SK-N-SH (cell line): ENCODE measurements around the gene BACE2. TPM values are rescaled to one million over a fixed set of nuclear protein-coding genes. Genes with fewer than 3 reads are reported as not detected.

Source experiments
- CTCF ChIA-PET: fragments of 300-600, 350-600 bp; formaldehyde crosslinking; extraction: SDS; loops from one replicate; lab custom pipeline; 2021; lab: Yijun Ruan, JAX
- POLR2A ChIA-PET: fragments of 350-600 bp; sonication (Branson Sonifier 250); formaldehyde crosslinking; extraction: SDS; loops from one replicate; lab custom pipeline; 2020; ENCODE audit warnings: antibody characterized with exemption, inconsistent platforms; lab: Yijun Ruan, JAX
- DNase-seq: peaks from one replicate; pipeline ENCODE4 v3.0.0; 2012
- H2AFZ ChIP-seq: fragments of 200-600 bp; sonication (generic); 2 replicates; pipeline ENCODE4 v1.8.1; 2016; ENCODE audit warnings: antibody characterized with exemption, mild to moderate bottlenecking, low read depth
- H3F3A ChIP-seq: fragments of 200-600 bp; sonication (generic); replicated peaks from 2 replicates; pipeline ENCODE3; 2016; ENCODE audit warnings: antibody characterized with exemption, mild to moderate bottlenecking; ENCODE audit not compliant: insufficient read depth
- H3K27ac ChIP-seq, 2 experiments: fragments of 200-500 bp in 1 of 2; fragments of 200-600 bp in 1 of 2; sonication (Bioruptor generic) in 1 of 2; sonication (generic), shearing (Covaris generic) in 1 of 2; 2 replicates each; pipeline versions ENCODE4 v1.5.1 to v1.6.1; 2014 to 2016; ENCODE audit warnings: low read depth in 2 of 2, inconsistent platforms in 1 of 2, low read length in 1 of 2, mild to moderate bottlenecking in 1 of 2, mixed read lengths in 1 of 2
- H3K27me3 ChIP-seq: fragments of 200-600 bp; sonication (generic), shearing (Covaris generic); 2 replicates; pipeline ENCODE4 v1.6.1; 2016; ENCODE audit warnings: mixed run types; ENCODE audit not compliant: insufficient read depth
- H3K36me3 ChIP-seq, 2 experiments: fragments of 200-500 bp in 1 of 2; fragments of 200-600 bp in 1 of 2; sonication (Bioruptor generic) in 1 of 2; sonication (generic) in 1 of 2; replicated peaks in 1 of 2; 2 replicates each; pipeline versions ENCODE3 to v1.5.1; 2014 to 2016; ENCODE audit warnings: low read length in 1 of 2, mild to moderate bottlenecking in 1 of 2; ENCODE audit not compliant: insufficient read depth in 2 of 2, control insufficient read depth in 1 of 2
- H3K4me1 ChIP-seq, 2 experiments: fragments of 200-500 bp in 1 of 2; fragments of 200-600 bp in 1 of 2; sonication (Bioruptor generic) in 1 of 2; sonication (generic), shearing (Covaris generic) in 1 of 2; 2 replicates each; pipeline versions ENCODE4 v1.5.1 to v1.6.1; 2014 to 2016; ENCODE audit warnings: low read depth in 1 of 2, low read length in 1 of 2, mixed run types in 1 of 2; ENCODE audit not compliant: insufficient read depth in 2 of 2, control insufficient read depth in 1 of 2
- H3K4me2 ChIP-seq: fragments of 200-600 bp; sonication (generic), shearing (Covaris generic); 2 replicates; pipeline ENCODE4 v1.6.1; 2017; ENCODE audit warnings: mixed run types
- H3K4me3 ChIP-seq, 2 experiments: fragments of 200-500 bp in 1 of 2; fragments of 200-600 bp in 1 of 2; sonication (Bioruptor generic) in 1 of 2; sonication (generic), shearing (Covaris generic) in 1 of 2; 2 replicates each; pipeline versions ENCODE4 v1.5.1 to v1.8.1; 2014 to 2016; ENCODE audit warnings: low read depth in 2 of 2, inconsistent platforms in 1 of 2, low read length in 1 of 2, mild to moderate bottlenecking in 1 of 2, mixed read lengths in 1 of 2, moderate library complexity in 1 of 2
- H3K79me2 ChIP-seq: fragments of 200-600 bp; sonication (generic); 2 replicates; pipeline ENCODE4 v1.8.1; 2017; ENCODE audit warnings: mild to moderate bottlenecking; ENCODE audit not compliant: insufficient read depth
- H3K9ac ChIP-seq: fragments of 200-600 bp; sonication (generic); 2 replicates; pipeline ENCODE4 v1.6.1; 2017; ENCODE audit warnings: mixed run types
- H3K9me2 ChIP-seq: fragments of 200-600 bp; sonication (generic); 2 replicates; pipeline ENCODE4 v1.6.1; 2017; ENCODE audit warnings: mixed run types
- H3K9me3 ChIP-seq: fragments of 200-600 bp; sonication (generic); 2 replicates; pipeline ENCODE4 v1.6.1; 2017; ENCODE audit warnings: mixed run types, mild to moderate bottlenecking, moderate library complexity
- H4K20me1 ChIP-seq: fragments of 200-600 bp; sonication (generic); 2 replicates; pipeline ENCODE4 v1.6.1; 2017; ENCODE audit warnings: mild to moderate bottlenecking, mixed run types; ENCODE audit not compliant: insufficient read depth
- ELF1 ChIP-seq: IDR thresholded peaks from 2 replicates; pipeline ENCODE4 v1.4.0; 2012
- EZH2phosphoT487 ChIP-seq: fragments of 200-600 bp; sonication (generic); IDR thresholded peaks from 2 replicates; pipeline ENCODE4 v1.6.1; 2017; ENCODE audit warnings: low read depth, mixed run types, mild to moderate bottlenecking, antibody characterized with exemption, moderate library complexity, borderline replicate concordance
- FOSL2 ChIP-seq: IDR thresholded peaks from 2 replicates; pipeline ENCODE4 v1.4.0; 2012; ENCODE audit warnings: low read depth, mild to moderate bottlenecking, moderate library complexity, borderline replicate concordance
- FOXM1 ChIP-seq: IDR thresholded peaks from 2 replicates; pipeline ENCODE4 v1.4.0; 2012; ENCODE audit warnings: low read depth, mild to moderate bottlenecking
- GABPA ChIP-seq: IDR thresholded peaks from 2 replicates; pipeline ENCODE4 v1.4.0; 2012; ENCODE audit warnings: low read depth, mild to moderate bottlenecking
- GATA2 ChIP-seq: sonication (generic); formaldehyde crosslinking; IDR thresholded peaks from 2 replicates; pipeline ENCODE4 v1.5.0; 2020; ENCODE audit warnings: mild to moderate bottlenecking, missing genetic modification reagents
- JUND ChIP-seq: IDR thresholded peaks from 2 replicates; pipeline ENCODE4 v1.4.0; 2012
- MAX ChIP-seq: IDR thresholded peaks from 2 replicates; pipeline ENCODE4 v1.4.0; 2012; ENCODE audit warnings: low read depth
- MEF2A ChIP-seq: IDR thresholded peaks from 2 replicates; pipeline ENCODE4 v1.4.0; 2012; ENCODE audit warnings: low read depth, borderline replicate concordance
- POLR2AphosphoS5 ChIP-seq: IDR thresholded peaks from 2 replicates; pipeline ENCODE4 v1.6.1; 2012; ENCODE audit warnings: low read depth, low read length
- RAD21 ChIP-seq: IDR thresholded peaks from 2 replicates; pipeline ENCODE4 v1.6.1; 2012; ENCODE audit warnings: mild to moderate bottlenecking, low read length
- RCOR1 ChIP-seq: fragments of 150-350 bp; IDR thresholded peaks from 2 replicates; pipeline ENCODE4 v1.6.1; 2017; ENCODE audit warnings: antibody characterized with exemption, low read length
- RFX5 ChIP-seq: IDR thresholded peaks from 2 replicates; pipeline ENCODE4 v1.6.1; 2012; ENCODE audit warnings: mild to moderate bottlenecking, improper control_type of control experiment, low read length
- TAF1 ChIP-seq: IDR thresholded peaks from 2 replicates; pipeline ENCODE4 v1.6.1; 2012; ENCODE audit warnings: low read depth, mild to moderate bottlenecking, low read length, moderate library complexity, borderline replicate concordance
- TEAD4 ChIP-seq: IDR thresholded peaks from 2 replicates; pipeline ENCODE4 v1.4.0; 2012; ENCODE audit warnings: mild to moderate bottlenecking, borderline replicate concordance; ENCODE audit not compliant: insufficient read depth
- WGBS: methylation state at CpG from one replicate; pipeline ENCODE4 v1.1.6; 2017; ENCODE audit warnings: low lambda C conversion rate; 5-methylcytosine and 5-hydroxymethylcytosine counted together
- polyA plus RNA-seq, 3 experiments: library from polyadenylated mRNA; depleted of rRNA; stranded (reverse); fragments of >200 nt; gene quantifications; 2 replicates each; pipeline ENCODE4 v1.2.3, GENCODE V29; 2012

BACE2 gene
- polyA plus RNA-seq, 1 of the 3 experiments (the other 2 are of a cell fraction): 23.4 TPM

GRCh38 chr21:41136286-41136685, 31.7 kb upstream of the BACE2 start:
- Histone ChIP-seq H3K79me2 (no peaks in the 10 kb centered on the region), H3K9ac (no peak overlapping the region), H3K36me3 (no peaks in the 10 kb centered on the region), H3K9me2 (no peaks in the 10 kb centered on the region), H3F3A (no peaks in the 10 kb centered on the region), H3K4me1 (no peaks in the 10 kb centered on the region), H3K27me3 (no peaks in the 10 kb centered on the region), H3K4me3 (no peak overlapping the region), H3K4me2 (no peak overlapping the region), H3K27ac (no peak overlapping the region), H2AFZ (no peak overlapping the region), H4K20me1 (no peaks in the 10 kb centered on the region), H3K9me3 (no peaks in the 10 kb centered on the region)
- POLR2A ChIA-PET: no interaction called here
- WGBS: 18% methylated on average over 3 of the region's 6 CpGs
- DNase-seq: no peak
- TF ChIP-seq POLR2AphosphoS5 (no peak), RCOR1 (no peak), RAD21 (no peak), FOXM1 (no peak), EZH2phosphoT487 (no peak)
- CTCF ChIA-PET: interaction anchor here (1.6 to 8.6 kb wide), 2 partner anchors 14 to 31 kb away, joined by 3 to 105 read pairs; no protein-coding TSS in a partner anchor

- ChIA-PET CTCF (interaction anchor here (8.6 kb wide), 1 partner anchor 15 kb away, joined by 105 read pairs; no protein-coding TSS in a partner anchor), POLR2A (no interaction called here)
- DNase-seq: no peak
- H3K4me3 ChIP-seq: no peak overlapping the region
- no peak overlapping the region for H2AFZ ChIP-seq
- H3K27me3 ChIP-seq: no peaks in the 10 kb centered on the region
- H3K36me3 ChIP-seq: no peaks in the 10 kb centered on the region
- no peaks in the 10 kb centered on the region for H3K4me1 ChIP-seq
- no peak overlapping the region for H3K4me2 ChIP-seq
- H3K27ac ChIP-seq: no peak overlapping the region
- H3K9me2 ChIP-seq: no peaks in the 10 kb centered on the region
- TF ChIP-seq ELF1: no peak
- TF ChIP-seq MEF2A: no peak
- TF ChIP-seq TAF1: no peak
- no peak for TF ChIP-seq FOXM1
- no peak for TF ChIP-seq RFX5
- no peak for TF ChIP-seq RCOR1
- no peak for TF ChIP-seq GATA2 (CRISPR knock-in tag)
- no peak for TF ChIP-seq MAX
- H3K9ac ChIP-seq: no peak overlapping the region
- H3K9me3 ChIP-seq: no peaks in the 10 kb centered on the region
- H3K79me2 ChIP-seq: no peaks in the 10 kb centered on the region
- WGBS: 21% methylated on average over 3 of the region's 8 CpGs
- no peaks in the 10 kb centered on the region for H4K20me1 ChIP-seq
- H3F3A ChIP-seq: no peaks in the 10 kb centered on the region
These were observed 30.6 kb upstream of the BACE2 start for GRCh38 chr21:41137401-41137800.

- Histone ChIP-seq H4K20me1 (no peaks in the 10 kb centered on the region), H3K9me3 (no peaks in the 10 kb centered on the region), H3K27me3 (no peaks in the 10 kb centered on the region), H3K9me2 (no peaks in the 10 kb centered on the region), H3K4me3 (no peak overlapping the region), H3K79me2 (no peaks in the 10 kb centered on the region), H3K4me1 (no peaks in the 10 kb centered on the region), H2AFZ (no peak overlapping the region), H3K9ac (no peak overlapping the region), H3K36me3 (no peaks in the 10 kb centered on the region), H3K27ac (no peak overlapping the region), H3F3A (no peaks in the 10 kb centered on the region), H3K4me2 (no peak overlapping the region)
- DNase-seq: no peak
- ChIA-PET POLR2A (no interaction called here), CTCF (interaction anchor here (8.6 kb wide), 1 partner anchor 15 kb away, joined by 105 read pairs; no protein-coding TSS in a partner anchor)
- no peak for TF ChIP-seq GABPA
- no peak for TF ChIP-seq JUND
- TF ChIP-seq RAD21: no peak
- no peak for TF ChIP-seq FOSL2
- no peak for TF ChIP-seq FOXM1
- TF ChIP-seq ELF1: no peak
- TF ChIP-seq TEAD4: no peak
- WGBS: 20% methylated on average over 6 of the region's 6 CpGs
These were observed 30.1 kb upstream of the BACE2 start for GRCh38 chr21:41137889-41138288.
